A204.1 (cell line): ENCODE results near the gene CFAP107.
A peak's percentile ranks its signal among the peaks of the same experiment; 100 is the strongest.
"Not testable (repeated sequence)": the region's sequence is repeated elsewhere in the genome, so short reads cannot be mapped to it uniquely, and the experiment has no call there.

Experiments used
- FAIRE-seq: peaks from 2 replicates; lab custom pipeline; 2012; peaks lifted over from hg19 to GRCh38; lab: Jason Lieb, UNC

CFAP107 gene

DNA sequence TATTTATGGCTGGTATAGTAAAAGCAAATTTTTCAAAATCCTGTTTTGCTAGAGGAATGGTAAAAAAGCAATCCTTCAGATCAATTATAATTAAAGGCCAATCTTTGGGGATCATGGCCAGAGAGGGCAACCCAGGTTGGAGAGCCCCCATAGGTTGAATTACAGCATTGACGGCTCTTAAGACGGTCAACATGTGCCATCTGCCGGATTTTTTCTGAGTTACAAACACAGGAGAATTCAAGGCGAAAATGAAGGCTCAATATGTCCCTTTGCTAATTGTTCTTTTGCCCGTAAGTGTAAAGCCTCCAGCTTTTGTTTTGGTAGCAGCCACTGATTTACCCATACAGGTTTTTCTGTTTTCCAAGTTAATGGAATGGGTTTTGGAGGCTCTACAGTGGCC lies 35.5 kb downstream of the CFAP107 start:
- FAIRE-seq, result peak; percentile 77

- not testable (repeated sequence) for FAIRE-seq
Observed at GRCh38 chr1:12783783-12784182, 37.8 kb downstream of the CFAP107 start.

- not testable (repeated sequence) for FAIRE-seq
Observed at GRCh38 chr1:12784729-12785128, 38.7 kb downstream of the CFAP107 start.

DNA sequence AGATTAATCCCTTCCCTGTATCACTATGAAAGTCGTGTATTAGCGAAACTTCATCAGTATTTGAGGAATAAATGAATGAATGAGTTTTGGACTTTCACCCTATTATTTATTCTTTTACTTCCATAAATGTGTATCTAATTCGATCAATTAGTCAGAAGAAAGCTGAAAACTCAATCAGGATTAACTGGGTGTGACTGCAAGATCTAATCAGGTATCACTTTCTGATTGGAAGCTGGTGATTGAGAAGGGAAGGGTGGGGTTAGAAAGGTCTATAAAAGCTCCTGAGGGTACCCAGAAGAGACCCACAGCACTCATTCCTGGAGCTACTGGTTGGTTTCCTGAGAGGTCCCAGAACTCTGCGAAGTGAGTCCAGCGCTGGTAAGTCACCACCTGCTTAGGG lies 45.1 kb downstream of the CFAP107 start, which contains the start of gene PRAMEF1:
Gene PRAMEF1 (plus strand): TSS at position 301 of the 400 bp plus-strand sequence. CDS start 1,831 bp downstream, outside the sequence.
- not testable (repeated sequence) for FAIRE-seq

- FAIRE-seq, result no peak
Observed at GRCh38 chr1:12798911-12799310, 52.9 kb downstream of the CFAP107 start.

GRCh38 chr1:12799730-12800129 lies 53.7 kb downstream of the CFAP107 start:
- FAIRE-seq, result no peak

DNA sequence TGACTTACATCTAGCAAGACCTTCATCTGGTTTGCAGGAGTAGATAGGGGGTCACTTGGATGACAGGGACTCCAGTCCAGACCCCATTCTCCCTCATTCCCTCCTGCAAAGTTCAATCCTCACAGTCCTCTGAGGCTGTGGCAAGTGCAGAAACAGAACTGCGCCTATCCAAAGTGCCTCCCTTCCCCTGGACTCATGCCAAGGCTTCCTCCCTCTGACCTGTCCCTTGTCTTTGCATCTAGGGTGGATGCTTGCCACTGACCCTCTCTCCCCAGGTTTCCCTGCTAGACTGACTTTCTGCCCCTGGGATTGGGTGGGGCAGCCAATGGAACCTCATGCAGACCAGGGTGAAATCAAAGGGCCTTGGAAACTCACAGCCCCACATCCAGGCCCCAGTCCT lies 63.9 kb downstream of the CFAP107 start:
- no peak for FAIRE-seq

GRCh38 chr1:12810691-12811408 lies 64.8 kb downstream of the CFAP107 start:
- FAIRE-seq, result no peak

GRCh38 chr1:12811409-12811784 lies 65.4 kb downstream of the CFAP107 start:
- FAIRE-seq, result no peak
